ENCODE data around the gene MEIS2.

The MEIS2 gene

GRCh38 chr15:36959746-36960145, 140.6 kb downstream of the MEIS2 start:
- no peak for DNase-seq

GRCh38 chr15:36958606-36959005, 141.7 kb downstream of the MEIS2 start:
- no peak for DNase-seq

DNA sequence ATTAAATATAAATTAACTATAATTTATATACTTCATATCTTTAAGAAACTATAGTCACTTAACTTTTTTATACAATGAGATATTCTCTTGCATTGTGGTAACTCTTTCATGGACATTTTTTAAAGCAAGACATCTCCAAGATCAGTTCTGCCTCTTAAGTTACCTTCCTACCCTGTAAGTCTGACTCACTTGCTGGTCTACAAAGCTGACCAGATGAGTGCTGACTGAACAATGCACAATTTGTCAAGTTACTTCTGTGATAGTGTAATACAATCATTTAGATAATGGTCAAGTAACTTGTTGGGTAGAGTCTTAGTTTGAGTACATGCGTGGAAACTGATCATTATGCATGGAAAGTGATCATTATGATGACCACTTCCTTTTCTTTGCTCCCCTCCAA, 145.9 kb downstream of the MEIS2 start:
- no peak for DNase-seq

- DNase-seq, result no peak
Measured at GRCh38 chr15:36953346-36953745, 147.0 kb downstream of the MEIS2 start.

- DNase-seq, result no peak
Measured at GRCh38 chr15:36951731-36952247, 148.6 kb downstream of the MEIS2 start.

- no peak for DNase-seq
Measured at GRCh38 chr15:36950371-36950770, 150.0 kb downstream of the MEIS2 start.

- no peak for DNase-seq
Measured at GRCh38 chr15:36948982-36949381, 151.4 kb downstream of the MEIS2 start.

DNA sequence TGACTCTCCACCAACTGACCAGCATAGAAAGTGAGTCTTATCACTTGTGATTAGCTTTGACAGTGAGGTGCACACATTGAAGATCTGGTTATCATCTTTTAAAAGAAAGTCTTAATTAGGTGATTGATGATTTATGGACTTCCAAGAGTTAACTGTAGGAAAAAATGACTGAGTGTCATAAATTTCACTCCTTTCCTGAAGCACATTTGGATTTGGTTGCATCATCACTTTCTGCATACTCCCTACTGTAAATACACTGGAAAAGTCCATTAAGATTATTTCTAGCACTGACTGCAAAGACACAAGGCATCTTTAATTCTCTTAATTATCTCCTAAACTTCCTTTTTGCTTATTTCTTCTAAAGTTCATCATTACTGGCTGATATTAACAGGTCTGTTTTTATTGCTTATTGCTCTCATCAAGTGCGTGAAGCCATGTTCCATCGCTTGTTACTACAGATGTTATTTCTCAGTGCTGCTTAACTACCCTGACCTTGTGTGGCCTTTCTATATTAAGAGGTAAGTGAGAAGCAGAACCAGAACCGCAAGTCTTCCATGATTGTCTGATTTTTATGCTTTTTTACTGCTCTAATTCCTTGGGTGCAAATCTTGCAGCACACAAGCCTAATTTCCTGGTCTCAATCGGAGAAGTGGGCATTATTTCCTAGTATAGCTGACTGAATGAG, 153.2 kb downstream of the MEIS2 start:
- no peak for DNase-seq

GRCh38 chr15:36944442-36944841, 155.9 kb downstream of the MEIS2 start:
- no peak for DNase-seq

DNA sequence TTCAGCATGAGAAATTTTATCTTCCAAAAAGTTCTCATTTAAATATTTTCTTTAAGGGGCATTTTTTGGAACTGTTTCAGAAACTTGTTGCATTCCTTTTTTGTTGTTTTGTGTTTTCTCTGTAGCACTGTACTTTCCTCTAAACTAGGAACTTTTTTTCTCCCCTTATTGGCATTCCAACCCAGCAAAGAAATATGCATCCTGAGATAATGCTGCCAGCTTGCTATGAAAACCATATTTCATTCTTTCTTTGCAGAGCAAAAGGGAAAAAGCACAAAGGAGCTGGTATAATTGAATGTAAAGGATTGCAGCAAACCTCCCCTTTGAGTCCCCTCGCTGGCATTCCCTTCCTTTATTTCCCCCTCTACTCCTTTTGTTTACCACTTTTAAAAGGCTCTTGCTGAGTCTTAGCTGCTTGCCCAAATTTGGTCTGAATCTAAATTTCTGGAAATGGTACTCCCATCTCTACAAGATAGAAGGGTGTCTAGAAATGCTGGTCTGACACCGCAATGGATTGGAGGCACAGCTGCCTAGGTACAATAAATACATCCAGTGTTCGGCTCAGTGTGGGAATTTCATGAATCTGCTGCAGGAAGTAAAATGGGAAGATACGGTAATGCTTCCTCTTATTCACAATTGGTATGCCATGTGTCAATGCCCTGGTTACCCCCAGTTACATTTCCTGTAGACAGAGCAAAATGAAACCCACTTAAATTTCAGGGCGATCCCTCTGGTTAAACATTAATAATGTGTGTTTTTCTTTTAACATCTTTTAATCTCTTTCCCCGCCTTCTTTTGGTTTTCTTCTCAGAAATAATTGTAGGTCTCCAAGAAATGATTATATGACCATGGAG, 156.6 kb downstream of the MEIS2 start:
- no peak for DNase-seq

DNA sequence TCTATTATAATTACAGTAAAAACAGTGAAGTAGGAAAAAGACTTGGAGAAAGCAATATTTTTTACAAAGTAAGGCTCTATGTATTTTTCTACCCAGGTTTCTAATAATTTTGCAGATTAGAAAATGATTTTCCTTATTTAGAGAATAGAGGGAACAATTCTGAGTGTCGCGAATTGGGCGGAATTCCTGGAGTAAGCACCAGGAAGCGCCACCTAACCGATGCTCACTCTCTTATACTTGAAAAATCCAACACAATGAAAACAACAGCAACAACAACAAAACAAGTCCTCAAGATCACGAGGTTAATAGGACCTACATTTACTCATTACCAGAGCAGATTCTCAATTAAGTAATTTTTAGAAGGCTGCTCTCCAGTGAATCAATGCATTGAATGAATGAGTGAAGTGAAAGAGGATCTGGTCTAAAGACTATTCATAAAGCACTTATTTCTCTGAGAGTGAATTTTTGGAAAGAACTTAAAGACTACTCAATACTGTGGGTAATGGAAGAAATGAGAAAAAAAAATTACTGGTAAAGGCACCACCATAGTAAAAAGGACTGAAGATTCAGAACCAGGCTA, 158.0 kb downstream of the MEIS2 start:
- DNase-seq, result no peak

GRCh38 chr15:36941798-36942197, 158.6 kb downstream of the MEIS2 start:
- DNase-seq, result no peak

DNA sequence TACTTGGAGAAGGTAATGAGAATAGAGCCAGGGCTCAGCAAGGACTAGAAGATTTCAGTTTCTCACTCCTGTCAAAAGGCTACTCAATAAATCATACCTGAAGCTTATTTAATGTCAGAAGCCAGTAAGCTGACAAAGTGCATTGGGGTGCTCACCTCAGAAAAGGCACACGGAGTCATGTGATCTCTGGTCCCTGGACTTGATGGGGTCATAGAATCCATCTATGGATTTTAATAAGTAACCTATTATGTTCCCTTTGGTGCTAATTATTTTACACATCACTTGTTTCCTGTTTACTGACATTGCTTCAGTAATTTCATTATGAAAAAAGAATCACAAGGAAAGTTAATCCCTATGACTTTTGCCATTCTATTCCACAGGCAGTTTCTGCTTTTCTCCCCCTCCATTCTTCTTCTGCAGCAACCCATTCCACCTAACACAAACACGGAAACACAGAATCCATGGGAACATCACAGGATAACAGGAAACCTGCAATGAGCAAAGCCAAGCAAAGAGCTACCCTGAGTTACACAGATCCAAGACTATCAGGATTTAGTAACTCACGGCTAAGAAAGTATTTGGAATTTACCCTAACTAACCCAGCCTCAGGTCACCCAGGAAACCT, 159.6 kb downstream of the MEIS2 start:
- no peak for DNase-seq

- DNase-seq, result no peak
Measured at GRCh38 chr15:36940219-36940618, 160.1 kb downstream of the MEIS2 start.

DNA sequence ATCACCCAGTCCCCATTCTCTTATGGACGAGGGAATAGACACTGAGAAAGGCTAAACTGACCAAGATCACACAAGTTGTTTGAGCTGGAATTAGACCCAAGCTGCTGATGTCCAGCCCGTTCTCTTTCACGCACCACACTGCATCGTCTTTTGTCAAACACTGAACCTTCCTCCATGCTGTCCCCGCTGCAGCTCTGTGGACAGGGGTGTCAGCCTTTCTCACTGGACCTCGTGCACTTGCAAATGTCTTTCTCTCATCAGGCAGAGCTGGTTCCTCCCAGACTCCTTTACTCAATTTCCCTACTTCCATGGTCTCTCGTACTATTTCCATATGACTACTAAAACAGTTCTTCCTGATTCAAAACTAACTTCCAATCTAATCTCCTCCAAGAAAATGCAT, 161.6 kb downstream of the MEIS2 start:
- no peak for DNase-seq

DNA sequence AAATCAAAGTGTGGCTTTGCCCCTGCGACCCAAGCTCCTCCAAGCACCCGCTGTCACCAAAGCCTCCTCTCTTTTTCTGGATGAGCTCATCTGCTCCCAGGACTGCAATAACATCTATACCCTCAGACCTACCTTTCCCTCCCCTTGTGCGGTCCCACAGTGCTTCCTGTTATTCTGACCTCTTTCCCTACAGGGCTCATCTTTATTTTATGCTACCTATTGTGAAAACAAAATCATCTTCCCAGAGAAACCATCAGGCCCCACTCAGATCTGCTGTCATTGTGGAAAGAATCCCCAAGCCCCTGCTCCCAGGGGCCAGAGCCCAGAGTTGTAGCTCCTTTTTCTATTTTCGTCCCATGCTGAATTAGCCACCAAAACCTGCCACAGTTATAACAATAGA, 162.2 kb downstream of the MEIS2 start:
- DNase-seq, result no peak

GRCh38 chr15:36936613-36937012, 163.7 kb downstream of the MEIS2 start:
- no peak for DNase-seq

DNA sequence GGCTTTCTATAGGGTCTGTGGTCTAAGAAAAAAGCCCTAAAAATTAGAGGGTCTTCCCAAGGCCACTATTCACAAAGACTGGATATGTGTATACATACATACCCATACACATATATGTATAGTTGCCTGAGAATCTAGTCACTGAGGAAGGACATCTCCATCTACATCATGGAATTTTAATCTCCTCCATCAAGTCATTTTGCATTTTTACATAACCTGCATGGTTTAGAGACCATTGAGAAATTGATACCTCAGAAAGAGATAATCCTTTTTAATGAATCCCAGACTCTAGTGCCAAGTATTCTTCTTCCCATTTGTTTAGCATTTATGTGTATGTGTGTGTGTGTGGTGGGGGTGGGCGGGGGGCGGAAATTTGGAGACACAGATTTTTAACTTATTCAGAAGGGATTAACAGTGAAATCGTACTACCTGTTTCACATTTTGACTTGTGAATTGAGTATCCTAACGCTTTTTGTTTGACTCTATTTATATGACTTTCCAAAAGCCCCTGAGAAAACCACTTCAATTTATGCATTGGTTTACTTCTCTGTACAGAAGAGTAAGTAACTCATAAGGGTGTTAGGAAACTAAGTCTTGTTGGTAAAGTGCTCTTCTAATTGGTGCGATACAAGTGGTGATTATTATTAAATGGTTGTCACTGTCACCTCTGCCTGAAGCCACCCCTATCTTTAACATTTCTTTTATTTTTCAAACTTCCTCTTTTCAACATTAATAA, 166.9 kb downstream of the MEIS2 start:
- DNase-seq, result no peak

- no peak for DNase-seq
Measured at GRCh38 chr15:36932070-36932469, 168.3 kb downstream of the MEIS2 start.

GRCh38 chr15:36931434-36931833, 168.9 kb downstream of the MEIS2 start:
- DNase-seq, result no peak

GRCh38 chr15:36926427-36926825, 173.9 kb downstream of the MEIS2 start:
- no peak for DNase-seq

GRCh38 chr15:36925653-36926426, 174.5 kb downstream of the MEIS2 start:
- DNase-seq, result no peak

Measured in activated CD4-positive, alpha-beta T cell treated with anti-CD3 and anti-CD28 coated beads, Interleukin-2, amount 50 U/mL, for 48 hours (primary cell).